GM23338 (cell line): Measurements from ENCODE around the gene TMEM74B. TPM values are rescaled to one million over a fixed set of nuclear protein-coding genes. Genes with fewer than 3 reads are reported as not detected.

Source experiments
- ATAC-seq: fragments of 200-7000 bp; cut with Tn5 transposase; 3 replicates; pipeline ENCODE4 v1.9.1; 2020
- DNase-seq: peaks from one replicate; pipeline ENCODE4 v3.0.0-alpha.2; 2015; ENCODE audit warnings: low spot score
- H2AFZ ChIP-seq: fragments of 200-600 bp; sonication (generic); 2 replicates; pipeline ENCODE4 v1.8.0; 2016; ENCODE audit warnings: antibody characterized with exemption, mild to moderate bottlenecking, moderate library complexity
- H3F3A ChIP-seq: fragments of 200-600 bp; sonication (generic); replicated peaks from 2 replicates; pipeline ENCODE4 v1.8.0; 2017; ENCODE audit warnings: antibody characterized with exemption, mixed run types, low read depth
- H3K27ac ChIP-seq: fragments of 200-600 bp; sonication (generic); 2 replicates; pipeline ENCODE4 v1.6.1; 2016; ENCODE audit warnings: low read depth
- H3K27me3 ChIP-seq: fragments of 200-600 bp; sonication (generic); 2 replicates; pipeline ENCODE4 v1.8.0; 2016; ENCODE audit warnings: mild to moderate bottlenecking, mixed run types, moderate library complexity; ENCODE audit not compliant: insufficient read depth
- H3K36me3 ChIP-seq: fragments of 200-600 bp; sonication (generic); 2 replicates; pipeline ENCODE4 v1.8.0; 2016; ENCODE audit warnings: mild to moderate bottlenecking; ENCODE audit not compliant: insufficient read depth
- H3K4me1 ChIP-seq: fragments of 200-600 bp; sonication (generic); 2 replicates; pipeline ENCODE4 v1.8.0; 2016; ENCODE audit warnings: mild to moderate bottlenecking, moderate library complexity; ENCODE audit not compliant: insufficient read depth
- H3K4me2 ChIP-seq: fragments of 200-600 bp; sonication (generic); 2 replicates; pipeline ENCODE4 v1.7.1; 2017; ENCODE audit warnings: mixed run types
- H3K4me3 ChIP-seq: fragments of 200-600 bp; sonication (generic); 2 replicates; pipeline ENCODE4 v1.6.1; 2016; ENCODE audit warnings: mixed run types
- H3K79me2 ChIP-seq: fragments of 200-600 bp; sonication (generic); replicated peaks from 2 replicates; pipeline ENCODE4 v1.8.0; 2017; ENCODE audit warnings: mild to moderate bottlenecking; ENCODE audit not compliant: insufficient read depth
- H3K9me2 ChIP-seq: fragments of 200-600 bp; sonication (generic); 2 replicates; pipeline ENCODE4 v1.8.0; 2017; ENCODE audit not compliant: insufficient read depth
- H4K20me1 ChIP-seq: fragments of 200-600 bp; sonication (generic); replicated peaks from 2 replicates; pipeline ENCODE4 v1.8.0; 2017; ENCODE audit warnings: mild to moderate bottlenecking; ENCODE audit not compliant: insufficient read depth
- H3K27ac Mint-ChIP-seq: 2 replicates; pipeline ENCODE4 v1.8.0; 2020; ENCODE audit warnings: inconsistent platforms, mild to moderate bottlenecking, moderate library complexity, mixed read lengths
- H3K27me3 Mint-ChIP-seq: 3 replicates; pipeline ENCODE4 v1.8.0; 2022; ENCODE audit warnings: low read depth, mild to moderate bottlenecking, moderate library complexity, mixed read lengths, inconsistent platforms; ENCODE audit not compliant: insufficient read depth, poor library complexity
- H3K36me3 Mint-ChIP-seq: 3 replicates; pipeline ENCODE4 v1.8.0; 2021; ENCODE audit warnings: low read depth, mild to moderate bottlenecking, inconsistent platforms, moderate library complexity, mixed read lengths
- H3K4me1 Mint-ChIP-seq: 3 replicates; pipeline ENCODE4 v1.8.0; 2020; ENCODE audit warnings: mild to moderate bottlenecking, inconsistent platforms, mixed read lengths
- H3K4me3 Mint-ChIP-seq: 3 replicates; pipeline ENCODE4 v1.8.0; 2021; ENCODE audit warnings: moderate library complexity, mild to moderate bottlenecking, inconsistent platforms, mixed read lengths
- H3K9me3 Mint-ChIP-seq: 3 replicates; pipeline ENCODE4 v1.8.0; 2020; ENCODE audit warnings: moderate library complexity, mild to moderate bottlenecking, inconsistent platforms, mixed read lengths
- CREB1 ChIP-seq: fragments of 250-450 bp; sonication (Bioruptor Pico); IDR thresholded peaks from 2 replicates; pipeline ENCODE4 v1.5.0; 2020; ENCODE audit warnings: low read depth, mild to moderate bottlenecking, moderate library complexity
- CTCF ChIP-seq, 2 experiments: fragments of 200-600 bp in 1 of 2; sonication (generic) in 1 of 2; conservative IDR thresholded peaks; 2 replicates each; pipeline versions ENCODE4 v1.5.1 to v1.6.1; 2016 to 2017; ENCODE audit warnings: antibody characterized with exemption in 2 of 2, low read depth in 2 of 2, mild to moderate bottlenecking in 2 of 2, moderate library complexity in 1 of 2
- ETS1 ChIP-seq: IDR thresholded peaks from 2 replicates; pipeline ENCODE4 v1.6.1; 2016; ENCODE audit warnings: antibody characterized with exemption
- EZH2 ChIP-seq: fragments of 200-600 bp; sonication (generic); IDR thresholded peaks from one replicate; pipeline ENCODE4 v1.8.0; 2017; ENCODE audit warnings: antibody characterized with exemption, mild to moderate bottlenecking, low read depth; ENCODE audit not compliant: unreplicated experiment
- EZH2phosphoT487 ChIP-seq: fragments of 200-600 bp; sonication (generic); IDR thresholded peaks from one replicate; pipeline ENCODE4 v1.8.1; 2018; ENCODE audit warnings: antibody characterized with exemption; ENCODE audit not compliant: unreplicated experiment
- POLR2AphosphoS5 ChIP-seq: IDR thresholded peaks from 2 replicates; pipeline ENCODE4 v1.6.1; 2016; ENCODE audit warnings: antibody characterized with exemption, low read depth
- REST ChIP-seq: IDR thresholded peaks from one replicate; pipeline ENCODE4 v1.6.1; 2018; ENCODE audit warnings: antibody characterized with exemption; ENCODE audit not compliant: unreplicated experiment
- ZNF114 ChIP-seq: fragments of 250-450 bp; sonication (Bioruptor Pico); IDR thresholded peaks from 2 replicates; pipeline ENCODE4 v1.5.0; 2020; ENCODE audit warnings: mild to moderate bottlenecking, moderate library complexity
- ZNF331 ChIP-seq: fragments of 250-450 bp; sonication (Bioruptor Pico); IDR thresholded peaks from 2 replicates; pipeline ENCODE4 v1.5.0; 2020; ENCODE audit warnings: low read depth, mild to moderate bottlenecking, moderate library complexity
- ZNF462 ChIP-seq: fragments of 250-450 bp; sonication (Bioruptor Pico); IDR thresholded peaks from 2 replicates; pipeline ENCODE4 v1.5.0; 2020; ENCODE audit warnings: mild to moderate bottlenecking, moderate library complexity
- polyA plus RNA-seq: library from polyadenylated mRNA; unstranded; fragments of >200 nt; fragmentation: Nextera tagmentation; extraction: Ambion mirVana; gene quantifications from 2 replicates; pipeline ENCODE4 v1.2.1, GENCODE V29; 2016
- total RNA-seq: library from RNA; depleted of rRNA; stranded (reverse); fragments of >200 nt; shearing (Covaris generic); gene quantifications from 2 replicates; pipeline ENCODE4 v1.2.3, GENCODE V29; 2014

TMEM74B gene
- total and polyA plus RNA-seq, 2 experiments from 2014 or later = 1.0 to 4.8 TPM

- no peak for ATAC-seq
- Histone ChIP-seq H4K20me1 (no peaks in the 10 kb centered on the region), H3F3A (0 out of 2 replicates have a peak, but pooled peaks cover 5% of the 10 kb centered on the region), H3K79me2 (no peaks in the 10 kb centered on the region), H3K9me2 (no peaks in the 10 kb centered on the region), H3K27ac (no peak overlapping the region), H3K27me3 (peaks cover 15% of the 10 kb centered on the region; the same call in 1 of the 2 replicates), H3K36me3 (no peaks in the 10 kb centered on the region), H3K4me3 (no peak overlapping the region), H3K4me1 (peaks cover 18% of the 10 kb centered on the region), H2AFZ (no peak overlapping the region), H3K4me2 (no peak overlapping the region)
- Mint-ChIP-seq H3K4me1 (peaks cover 12% of the 10 kb centered on the region), H3K27me3 (peaks cover 5% of the 10 kb centered on the region), H3K9me3 (no peaks in the 10 kb centered on the region), H3K27ac (no peak overlapping the region), H3K4me3 (no peak overlapping the region), H3K36me3 (no peaks in the 10 kb centered on the region)
- no peak for DNase-seq
- no peak for TF ChIP-seq EZH2phosphoT487
- TF ChIP-seq CTCF (conservative IDR thresholded peaks at IDR 0.05; ENCODE audit: low read depth in 2 of 2) = no peak
- no peak for TF ChIP-seq ZNF114 (CRISPR knock-in tag)
- no peak for TF ChIP-seq POLR2AphosphoS5
- TF ChIP-seq EZH2 = no peak
- no peak for TF ChIP-seq CREB1
- TF ChIP-seq ETS1 = no peak
- TF ChIP-seq ZNF331 (CRISPR knock-in tag) = no peak
- no peak for TF ChIP-seq ZNF462 (CRISPR knock-in tag)
- no peak for TF ChIP-seq REST
Measured at GRCh38 chr20:1190847-1191246, 6.1 kb upstream of the TMEM74B start.
